ENCODE measurements around the gene TST. TPM values are rescaled to one million over a fixed set of nuclear protein-coding genes. Genes with fewer than 3 reads are reported as not detected.
A peak's percentile ranks its signal among the peaks of the same experiment; 100 is the strongest.
"Not testable (repeated sequence)": the region's sequence is repeated elsewhere in the genome, so short reads cannot be mapped to it uniquely, and the experiment has no call there.

TST gene
- polyA plus RNA-seq, 4 donors = 134 to 526 (median 354) TPM

GRCh38 chr22:36999463-36999862, 19.8 kb downstream of the TST start:
- Histone ChIP-seq H3K27me3 (ENCODE audit: control insufficient read depth in 3 of 3, insufficient read depth in 3 of 3, low read length in 3 of 3) (peaks cover 0 to 3% (median 0%) of the 10 kb centered on the region in 3 donors), H3K4me3 (ENCODE audit: low read depth in 1 of 3, low read length in 3 of 3) (no peak overlapping the region), H3K36me3 (ENCODE audit: control insufficient read depth in 3 of 3, insufficient read depth in 2 of 3, low read depth in 1 of 3, low read length in 3 of 3) (no peaks in the 10 kb centered on the region), H3K27ac (ENCODE audit: low read depth in 1 of 3, low read length in 2 of 3) (no peak overlapping the region), H3K4me1 (ENCODE audit: control insufficient read depth in 3 of 3, insufficient read depth in 2 of 3, low read depth in 1 of 3, low read length in 2 of 3) (peaks cover 0 to 3% (median 0%) of the 10 kb centered on the region in 3 donors), H3K9me3 (ENCODE audit: control insufficient read depth in 2 of 2, insufficient read depth in 1 of 2, low read depth in 1 of 2, low read length in 1 of 2) (no peaks in the 10 kb centered on the region)
- 56 to 83% (median 70%) methylated on average over 4 of the region's 4 CpGs for WGBS, 3 donors
- peak in 1 of 2 donors; percentile 41 for DNase-seq
- no peak for FAIRE-seq

- no peaks in the 10 kb centered on the region for H3K9me3 ChIP-seq (ENCODE audit: control insufficient read depth in 2 of 2, insufficient read depth in 1 of 2, low read depth in 1 of 2, low read length in 1 of 2)
- no peaks in the 10 kb centered on the region for H3K36me3 ChIP-seq (ENCODE audit: control insufficient read depth in 3 of 3, insufficient read depth in 2 of 3, low read depth in 1 of 3, low read length in 3 of 3)
- no peak overlapping the region for H3K27ac ChIP-seq (ENCODE audit: low read depth in 1 of 3, low read length in 2 of 3)
- WGBS, 3 donors = 75 to 80% (median 77%) methylated on average over 9 of the region's 9 CpGs
- DNase-seq (peak in 1 of 2 donors; percentile 63), FAIRE-seq (no peak)
- no peak overlapping the region for H3K4me3 ChIP-seq (ENCODE audit: low read depth in 1 of 3, low read length in 3 of 3)
- peaks cover 0 to 3% (median 0%) of the 10 kb centered on the region in 3 donors for H3K27me3 ChIP-seq (ENCODE audit: control insufficient read depth in 3 of 3, insufficient read depth in 3 of 3, low read length in 3 of 3)
- H3K4me1 ChIP-seq (ENCODE audit: control insufficient read depth in 3 of 3, insufficient read depth in 2 of 3, low read depth in 1 of 3, low read length in 2 of 3) = peaks cover 0 to 3% (median 0%) of the 10 kb centered on the region in 3 donors
These were observed 20.5 kb downstream of the TST start for GRCh38 chr22:36998620-36999351.

GRCh38 chr22:36997746-36998145, 21.5 kb downstream of the TST start:
- Histone ChIP-seq H3K27ac (ENCODE audit: low read depth in 1 of 3, low read length in 2 of 3) (no peak overlapping the region), H3K27me3 (ENCODE audit: control insufficient read depth in 3 of 3, insufficient read depth in 3 of 3, low read length in 3 of 3) (peaks cover 0 to 3% (median 0%) of the 10 kb centered on the region in 3 donors), H3K36me3 (ENCODE audit: control insufficient read depth in 3 of 3, insufficient read depth in 2 of 3, low read depth in 1 of 3, low read length in 3 of 3) (no peaks in the 10 kb centered on the region), H3K4me1 (ENCODE audit: control insufficient read depth in 3 of 3, insufficient read depth in 2 of 3, low read depth in 1 of 3, low read length in 2 of 3) (peaks cover 0 to 3% (median 0%) of the 10 kb centered on the region in 3 donors), H3K4me3 (ENCODE audit: low read depth in 1 of 3, low read length in 3 of 3) (no peak overlapping the region), H3K9me3 (ENCODE audit: control insufficient read depth in 2 of 2, insufficient read depth in 1 of 2, low read depth in 1 of 2, low read length in 1 of 2) (no peaks in the 10 kb centered on the region)
- no peak for DNase-seq
- 75 to 88% (median 80%) methylated on average over 2 of the region's 2 CpGs for WGBS, 3 donors
- FAIRE-seq = no peak

- DNase-seq (no peak), FAIRE-seq (no peak)
- Histone ChIP-seq H3K4me3 (ENCODE audit: low read depth in 1 of 3, low read length in 3 of 3) (no peak overlapping the region), H3K27ac (ENCODE audit: low read depth in 1 of 3, low read length in 2 of 3) (no peak overlapping the region), H3K27me3 (ENCODE audit: control insufficient read depth in 3 of 3, insufficient read depth in 3 of 3, low read length in 3 of 3) (peaks cover 0 to 12% (median 11%) of the 10 kb centered on the region in 3 donors), H3K4me1 (ENCODE audit: control insufficient read depth in 3 of 3, insufficient read depth in 2 of 3, low read depth in 1 of 3, low read length in 2 of 3) (no peaks in the 10 kb centered on the region), H3K36me3 (ENCODE audit: control insufficient read depth in 3 of 3, insufficient read depth in 2 of 3, low read depth in 1 of 3, low read length in 3 of 3) (no peaks in the 10 kb centered on the region), H3K9me3 (ENCODE audit: control insufficient read depth in 2 of 2, insufficient read depth in 1 of 2, low read depth in 1 of 2, low read length in 1 of 2) (peaks cover 0 to 4% of the 10 kb centered on the region in 2 donors)
- WGBS, 3 donors = 63 to 72% (median 64%) methylated on average over 6 of the region's 6 CpGs
These were observed 28.0 kb downstream of the TST start for GRCh38 chr22:36991206-36991605.

GRCh38 chr22:36990457-36990856, 28.8 kb downstream of the TST start:
- FAIRE-seq (no peak), DNase-seq (no peak)
- no peaks in the 10 kb centered on the region for H3K4me1 ChIP-seq (ENCODE audit: control insufficient read depth in 3 of 3, insufficient read depth in 2 of 3, low read depth in 1 of 3, low read length in 2 of 3)
- H3K27me3 ChIP-seq (ENCODE audit: control insufficient read depth in 3 of 3, insufficient read depth in 3 of 3, low read length in 3 of 3) = peaks cover 0 to 12% (median 11%) of the 10 kb centered on the region in 3 donors
- peaks cover 0 to 10% of the 10 kb centered on the region in 2 donors for H3K9me3 ChIP-seq (ENCODE audit: control insufficient read depth in 2 of 2, insufficient read depth in 1 of 2, low read depth in 1 of 2, low read length in 1 of 2)
- no peak overlapping the region for H3K4me3 ChIP-seq (ENCODE audit: low read depth in 1 of 3, low read length in 3 of 3)
- no peak overlapping the region for H3K27ac ChIP-seq (ENCODE audit: low read depth in 1 of 3, low read length in 2 of 3)
- WGBS, 3 donors = 67 to 81% (median 74%) methylated on average over 6 of the region's 6 CpGs
- H3K36me3 ChIP-seq (ENCODE audit: control insufficient read depth in 3 of 3, insufficient read depth in 2 of 3, low read depth in 1 of 3, low read length in 3 of 3) = no peaks in the 10 kb centered on the region

- not testable (repeated sequence) for H3K4me3 ChIP-seq (ENCODE audit: low read depth in 1 of 3, low read length in 3 of 3); H3K36me3 ChIP-seq (ENCODE audit: control insufficient read depth in 3 of 3, insufficient read depth in 2 of 3, low read depth in 1 of 3, low read length in 3 of 3); H3K27ac ChIP-seq (ENCODE audit: low read depth in 1 of 3, low read length in 2 of 3); H3K4me1 ChIP-seq (ENCODE audit: control insufficient read depth in 3 of 3, insufficient read depth in 2 of 3, low read depth in 1 of 3, low read length in 2 of 3); FAIRE-seq
- WGBS, 3 donors = 11 to 66% (median 33%) methylated on average over 4 of the region's 4 CpGs
- H3K9me3 ChIP-seq (ENCODE audit: control insufficient read depth in 2 of 2, insufficient read depth in 1 of 2, low read depth in 1 of 2, low read length in 1 of 2) = peaks cover 0 to 12% of the 10 kb centered on the region in 2 donors
- H3K27me3 ChIP-seq (ENCODE audit: control insufficient read depth in 3 of 3, insufficient read depth in 3 of 3, low read length in 3 of 3) = peaks cover 0 to 12% (median 11%) of the 10 kb centered on the region in 3 donors
- peak in 1 of 2 donors; percentile 85 for DNase-seq
These were observed 30.2 kb downstream of the TST start for GRCh38 chr22:36989012-36989411.

- DNase-seq = no peak
- Histone ChIP-seq H3K4me3 (ENCODE audit: low read depth in 1 of 3, low read length in 3 of 3) (no peak overlapping the region), H3K27me3 (ENCODE audit: control insufficient read depth in 3 of 3, insufficient read depth in 3 of 3, low read length in 3 of 3) (peaks cover 0 to 12% (median 11%) of the 10 kb centered on the region in 3 donors), H3K36me3 (ENCODE audit: control insufficient read depth in 3 of 3, insufficient read depth in 2 of 3, low read depth in 1 of 3, low read length in 3 of 3) (no peaks in the 10 kb centered on the region), H3K4me1 (ENCODE audit: control insufficient read depth in 3 of 3, insufficient read depth in 2 of 3, low read depth in 1 of 3, low read length in 2 of 3) (no peaks in the 10 kb centered on the region), H3K9me3 (ENCODE audit: control insufficient read depth in 2 of 2, insufficient read depth in 1 of 2, low read depth in 1 of 2, low read length in 1 of 2) (peaks cover 0 to 12% of the 10 kb centered on the region in 2 donors), H3K27ac (ENCODE audit: low read depth in 1 of 3, low read length in 2 of 3) (no peak overlapping the region)
- WGBS, 3 donors = 74 to 78% (median 76%) methylated on average over 12 of the region's 12 CpGs
- no peak for FAIRE-seq
These were observed 31.0 kb downstream of the TST start for GRCh38 chr22:36988075-36988832.

GRCh38 chr22:36986242-36986821, 32.9 kb downstream of the TST start:
- H3K4me1 ChIP-seq (ENCODE audit: control insufficient read depth in 3 of 3, insufficient read depth in 2 of 3, low read depth in 1 of 3, low read length in 2 of 3) = peaks cover 0 to 5% (median 0%) of the 10 kb centered on the region in 3 donors
- no peak overlapping the region for H3K4me3 ChIP-seq (ENCODE audit: low read depth in 1 of 3, low read length in 3 of 3)
- H3K36me3 ChIP-seq (ENCODE audit: control insufficient read depth in 3 of 3, insufficient read depth in 2 of 3, low read depth in 1 of 3, low read length in 3 of 3) = no peaks in the 10 kb centered on the region
- H3K9me3 ChIP-seq (ENCODE audit: control insufficient read depth in 2 of 2, insufficient read depth in 1 of 2, low read depth in 1 of 2, low read length in 1 of 2) = peaks cover 0 to 12% of the 10 kb centered on the region in 2 donors
- no peak overlapping the region for H3K27ac ChIP-seq (ENCODE audit: low read depth in 1 of 3, low read length in 2 of 3)
- WGBS, 3 donors = 53 to 60% (median 59%) methylated on average over 8 of the region's 8 CpGs
- DNase-seq = peak in 1 of 2 donors; percentile 59
- no peak for FAIRE-seq
- H3K27me3 ChIP-seq (ENCODE audit: control insufficient read depth in 3 of 3, insufficient read depth in 3 of 3, low read length in 3 of 3) = peaks cover 0 to 12% (median 9%) of the 10 kb centered on the region in 3 donors

All from small intestine (tissue), 7 donors.